ENCODE results near the gene PRKCQ. TPM values are rescaled to one million over a fixed set of nuclear protein-coding genes. Genes with fewer than 3 reads are reported as not detected.

PRKCQ gene
- polyA plus RNA-seq, 6 donors from 2014 or later = 0.08 to 0.35 (median 0.17) TPM; not detected in 2

GRCh38 chr10:6398399-6398798, 181.7 kb downstream of the PRKCQ start:
- peaks cover 15 to 35% (median 32%) of the 10 kb centered on the region in 3 donors for H3K4me1 Mint-ChIP-seq
- no peaks in the 10 kb centered on the region for H3K36me3 Mint-ChIP-seq
- no peak overlapping the region for H3K4me3 Mint-ChIP-seq
- DNase-seq (no peak), ATAC-seq (ENCODE audit: low read depth in 2 of 2) (no peak)
- no peaks in the 10 kb centered on the region for H3K9me3 Mint-ChIP-seq
- H3K27me3 Mint-ChIP-seq = peaks cover 5 to 22% (median 16%) of the 10 kb centered on the region in 3 donors
- no peak overlapping the region for H3K27ac Mint-ChIP-seq

- no peaks in the 10 kb centered on the region for H3K36me3 Mint-ChIP-seq
- H3K4me3 Mint-ChIP-seq = no peak overlapping the region
- H3K9me3 Mint-ChIP-seq = no peaks in the 10 kb centered on the region
- ATAC-seq (ENCODE audit: low read depth in 2 of 2) = no peak
- H3K27me3 Mint-ChIP-seq = peaks cover 2 to 8% (median 7%) of the 10 kb centered on the region in 3 donors
- H3K27ac Mint-ChIP-seq = no peak overlapping the region
- DNase-seq = no peak
- H3K4me1 Mint-ChIP-seq = peaks cover 11 to 27% (median 26%) of the 10 kb centered on the region in 3 donors
Measured at GRCh38 chr10:6396652-6397051, 183.4 kb downstream of the PRKCQ start.

DNA sequence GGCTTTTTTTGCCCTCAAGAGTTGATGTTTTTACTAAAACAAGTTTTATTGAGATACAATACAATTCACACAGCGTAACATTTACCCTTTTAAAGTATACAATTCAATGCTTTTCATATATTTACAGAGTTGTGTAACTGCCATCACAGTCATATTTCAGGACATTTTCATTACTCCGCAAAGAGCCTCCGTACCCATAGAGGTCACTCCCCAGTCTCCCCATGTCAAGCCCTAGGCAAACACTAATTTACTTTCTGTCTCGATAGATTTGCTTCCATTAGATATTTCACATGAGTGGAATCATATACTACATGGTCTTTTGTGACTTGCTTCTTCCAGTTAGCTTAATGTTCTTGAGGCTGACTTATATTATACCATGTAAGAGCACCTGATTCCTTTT, 183.8 kb downstream of the PRKCQ start:
- no peak for ATAC-seq (ENCODE audit: low read depth in 2 of 2)
- Mint-ChIP-seq H3K27ac (no peak overlapping the region), H3K4me1 (peaks cover 9 to 23% (median 22%) of the 10 kb centered on the region in 3 donors), H3K36me3 (peaks cover 0 to 3% of the 10 kb centered on the region in 2 donors), H3K9me3 (peaks cover 0 to 3% (median under 1%) of the 10 kb centered on the region in 7 donors), H3K27me3 (peaks cover 0 to 6% (median 4%) of the 10 kb centered on the region in 3 donors), H3K4me3 (no peak overlapping the region)
- DNase-seq = no peak

GRCh38 chr10:6395606-6396005, 184.5 kb downstream of the PRKCQ start:
- H3K27ac Mint-ChIP-seq = no peak overlapping the region
- peaks cover 0 to 9% (median 4%) of the 10 kb centered on the region in 7 donors for H3K9me3 Mint-ChIP-seq
- no peak overlapping the region for H3K4me3 Mint-ChIP-seq
- ATAC-seq (ENCODE audit: low read depth in 2 of 2) = no peak
- peaks cover 0 to 6% (median 0%) of the 10 kb centered on the region in 3 donors for H3K27me3 Mint-ChIP-seq
- peaks cover 9 to 17% (median 16%) of the 10 kb centered on the region in 3 donors for H3K4me1 Mint-ChIP-seq
- DNase-seq = no peak
- peaks cover 6 to 9% of the 10 kb centered on the region in 2 donors for H3K36me3 Mint-ChIP-seq

GRCh38 chr10:6394084-6394483, 186.0 kb downstream of the PRKCQ start:
- Mint-ChIP-seq H3K4me3 (no peak overlapping the region), H3K4me1 (peaks cover 0 to 2% (median under 1%) of the 10 kb centered on the region in 3 donors), H3K27ac (no peak overlapping the region), H3K36me3 (peaks cover 18 to 24% of the 10 kb centered on the region in 2 donors), H3K27me3 (peaks cover 0 to 6% (median 0%) of the 10 kb centered on the region in 3 donors), H3K9me3 (peaks cover 12 to 22% (median 13%) of the 10 kb centered on the region in 7 donors)
- ATAC-seq (ENCODE audit: low read depth in 2 of 2) (no peak), DNase-seq (no peak)

DNA sequence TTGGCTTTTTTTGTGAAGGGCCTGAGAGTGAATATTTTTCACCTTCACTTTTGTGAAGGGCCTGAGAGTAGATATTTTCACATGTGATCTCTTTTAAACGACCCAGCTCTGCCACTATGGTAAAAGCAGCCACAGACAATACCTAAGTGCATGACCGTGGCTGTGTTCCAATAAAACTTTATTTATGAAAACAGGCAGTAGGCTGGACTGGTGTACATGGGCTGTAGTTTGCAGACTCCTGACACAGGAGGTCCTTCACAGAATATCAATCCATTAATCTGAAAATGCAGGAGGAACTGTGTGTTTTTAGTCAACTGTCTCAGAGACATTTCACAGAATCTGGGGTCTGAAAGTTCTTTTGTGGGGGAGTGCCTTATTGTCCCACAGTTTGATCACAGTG, 186.9 kb downstream of the PRKCQ start:
- Mint-ChIP-seq H3K27ac (no peak overlapping the region), H3K9me3 (peaks cover 13 to 32% (median 19%) of the 10 kb centered on the region in 7 donors), H3K4me3 (no peak overlapping the region), H3K4me1 (no peaks in the 10 kb centered on the region), H3K27me3 (peaks cover 0 to 6% (median 0%) of the 10 kb centered on the region in 3 donors), H3K36me3 (peaks cover 18 to 24% of the 10 kb centered on the region in 2 donors)
- ATAC-seq (ENCODE audit: low read depth in 2 of 2) = no peak
- no peak for DNase-seq

DNA sequence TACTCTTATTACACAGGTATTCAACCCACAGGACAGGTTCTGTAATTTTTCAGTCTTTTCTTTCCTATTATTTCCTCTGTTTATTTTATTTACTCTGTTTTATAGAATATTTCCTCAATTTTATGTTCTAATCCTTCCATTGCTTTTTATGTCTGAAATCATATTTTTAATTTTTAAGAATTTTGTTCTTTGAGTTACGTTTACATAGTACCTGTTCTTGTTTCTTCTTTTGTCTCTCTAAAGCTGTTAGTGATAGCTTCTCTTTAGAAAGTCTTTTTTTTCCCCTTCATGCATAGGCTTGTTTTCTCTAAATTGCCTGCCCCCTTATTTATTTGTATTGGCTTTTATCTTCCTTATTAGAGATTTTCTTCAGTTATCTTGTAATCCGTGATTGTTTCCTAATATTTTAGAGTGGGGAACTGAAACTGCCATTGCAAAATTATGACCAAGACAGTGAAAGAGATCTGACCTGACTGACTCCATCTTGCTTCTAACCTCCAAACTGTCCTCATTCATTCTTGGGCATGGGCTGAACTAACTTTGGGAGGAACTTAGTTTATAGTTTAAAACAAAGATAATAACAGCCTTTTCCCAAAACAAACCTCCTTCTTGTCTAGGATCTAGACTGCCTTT, 189.7 kb downstream of the PRKCQ start:
- ATAC-seq (ENCODE audit: low read depth in 2 of 2) = no peak
- Mint-ChIP-seq H3K9me3 (peaks cover 13 to 33% (median 19%) of the 10 kb centered on the region in 7 donors), H3K4me3 (no peak overlapping the region), H3K27ac (no peak overlapping the region), H3K27me3 (no peaks in the 10 kb centered on the region), H3K36me3 (peaks cover 18 to 24% of the 10 kb centered on the region in 2 donors), H3K4me1 (no peaks in the 10 kb centered on the region)
- DNase-seq = no peak

DNA sequence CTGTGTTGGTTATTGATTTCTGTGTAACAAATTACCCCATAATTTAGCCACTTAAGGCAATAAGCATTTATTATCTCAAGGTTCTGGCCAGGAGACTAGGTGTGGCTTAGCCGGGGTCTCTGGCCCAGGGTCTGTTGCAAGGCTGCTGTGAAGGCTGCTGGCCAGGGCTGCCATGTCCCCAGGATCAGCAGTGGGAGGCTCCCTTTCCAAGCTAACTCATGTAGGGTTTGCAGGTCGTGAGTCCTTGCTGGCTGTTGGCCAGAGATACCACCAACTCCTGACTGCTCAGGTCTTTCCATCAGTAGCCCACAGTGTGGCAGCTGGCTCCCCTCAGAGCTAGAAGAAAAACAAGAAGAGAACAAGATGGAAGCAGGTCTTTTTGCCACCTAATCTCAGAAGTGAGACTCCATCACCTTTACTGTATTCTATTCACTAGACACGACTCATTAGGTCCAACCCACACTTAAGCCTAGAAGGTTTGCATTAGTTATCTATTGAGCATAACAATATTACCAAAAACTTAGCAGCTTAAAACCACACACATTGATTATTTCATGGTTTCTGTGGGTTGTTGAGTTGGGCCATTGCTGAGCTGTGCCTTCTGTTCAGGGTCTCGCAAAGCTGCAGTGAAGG, 191.7 kb downstream of the PRKCQ start:
- no peaks in the 10 kb centered on the region for H3K4me1 Mint-ChIP-seq
- DNase-seq = no peak
- no peaks in the 10 kb centered on the region for H3K27me3 Mint-ChIP-seq
- no peak for ATAC-seq (ENCODE audit: low read depth in 2 of 2)
- peaks cover 13 to 33% (median 19%) of the 10 kb centered on the region in 7 donors for H3K9me3 Mint-ChIP-seq
- H3K4me3 Mint-ChIP-seq = no peak overlapping the region
- no peak overlapping the region for H3K27ac Mint-ChIP-seq
- H3K36me3 Mint-ChIP-seq = peaks cover 18 to 24% of the 10 kb centered on the region in 2 donors

DNA sequence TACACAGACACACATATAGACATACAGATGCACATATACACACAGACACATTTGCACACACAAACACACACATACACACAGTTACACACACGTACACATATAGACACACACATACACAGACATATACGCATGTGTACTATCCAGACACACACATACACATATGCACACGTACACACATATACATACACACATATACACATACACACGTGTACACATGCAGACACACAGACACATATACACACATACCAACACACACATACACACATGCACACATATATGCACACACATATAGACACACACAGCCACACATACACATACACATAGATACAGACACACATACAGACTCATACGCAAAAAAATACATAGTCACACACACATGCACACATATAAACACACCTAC, 193.1 kb downstream of the PRKCQ start:
- no peak for ATAC-seq (ENCODE audit: low read depth in 2 of 2)
- peaks cover 18 to 24% of the 10 kb centered on the region in 2 donors for H3K36me3 Mint-ChIP-seq
- peaks cover 13 to 33% (median 19%) of the 10 kb centered on the region in 7 donors for H3K9me3 Mint-ChIP-seq
- no peaks in the 10 kb centered on the region for H3K27me3 Mint-ChIP-seq
- H3K27ac Mint-ChIP-seq = peak overlapping the region in 2 of 6 donors; percentile 39 to 86
- DNase-seq = no peak
- H3K4me3 Mint-ChIP-seq = no peak overlapping the region
- H3K4me1 Mint-ChIP-seq = peaks cover 8 to 11% (median 8%) of the 10 kb centered on the region in 3 donors

- ATAC-seq (ENCODE audit: low read depth in 2 of 2) = no peak
- H3K4me1 Mint-ChIP-seq = peaks cover 11 to 17% (median 15%) of the 10 kb centered on the region in 3 donors
- no peaks in the 10 kb centered on the region for H3K27me3 Mint-ChIP-seq
- H3K4me3 Mint-ChIP-seq = no peak overlapping the region
- H3K9me3 Mint-ChIP-seq = peaks cover 14 to 39% (median 24%) of the 10 kb centered on the region in 7 donors
- H3K36me3 Mint-ChIP-seq = peaks cover 18 to 23% of the 10 kb centered on the region in 2 donors
- no peak for DNase-seq
- peak overlapping the region in 1 of 6 donors; percentile 58 for H3K27ac Mint-ChIP-seq
Measured at GRCh38 chr10:6386346-6386745, 193.7 kb downstream of the PRKCQ start.

DNA sequence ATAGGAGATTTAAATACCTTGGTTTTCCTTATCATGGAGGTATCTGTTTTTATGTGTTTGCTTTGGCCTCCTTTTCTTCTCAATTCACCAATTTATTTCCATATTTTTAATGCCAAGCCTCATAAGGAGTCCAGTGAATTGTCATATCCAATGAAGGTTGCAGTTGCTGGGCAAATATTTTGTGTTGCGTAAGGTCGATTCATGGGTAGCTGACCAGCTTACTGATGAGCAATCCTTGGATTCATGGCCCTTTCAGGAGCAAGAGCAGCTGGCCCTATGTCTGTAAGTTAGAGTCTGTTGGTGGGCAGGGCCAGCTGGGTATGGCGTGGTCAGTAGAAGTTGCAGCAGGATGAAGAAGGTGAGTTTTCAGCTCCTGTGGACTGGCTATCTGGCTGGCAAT, 194.4 kb downstream of the PRKCQ start:
- ATAC-seq (ENCODE audit: low read depth in 2 of 2) = no peak
- no peak for DNase-seq
- Mint-ChIP-seq H3K4me1 (peaks cover 16 to 23% (median 19%) of the 10 kb centered on the region in 3 donors), H3K9me3 (peaks cover 15 to 39% (median 26%) of the 10 kb centered on the region in 7 donors), H3K36me3 (peaks cover 17 to 23% of the 10 kb centered on the region in 2 donors), H3K4me3 (no peak overlapping the region), H3K27me3 (no peaks in the 10 kb centered on the region), H3K27ac (peak overlapping the region in 3 of 6 donors; percentile 31 to 82 (median 77))

DNA sequence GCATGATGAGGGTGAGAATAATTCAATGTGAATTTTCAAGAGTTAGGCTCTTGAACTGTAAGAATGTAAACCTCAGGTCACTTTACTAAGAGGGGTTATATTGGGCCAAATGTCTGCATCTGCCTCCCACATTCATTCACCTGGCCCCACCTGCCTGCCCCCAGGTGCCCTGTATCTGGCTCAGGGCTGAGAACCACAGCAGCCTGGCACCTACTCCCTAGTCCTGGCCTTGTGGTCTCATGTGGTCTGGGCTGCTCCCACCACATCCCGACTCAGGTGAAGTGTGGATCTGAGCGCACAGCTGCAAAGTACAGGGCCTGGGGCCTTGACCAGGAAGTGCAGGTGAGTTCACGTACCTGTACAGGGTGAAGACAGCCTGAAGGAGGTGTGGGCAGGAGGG, 195.2 kb downstream of the PRKCQ start:
- Mint-ChIP-seq H3K27me3 (no peaks in the 10 kb centered on the region), H3K9me3 (peaks cover 11 to 37% (median 29%) of the 10 kb centered on the region in 7 donors), H3K4me3 (no peak overlapping the region), H3K36me3 (peaks cover 9 to 17% of the 10 kb centered on the region in 2 donors), H3K4me1 (peaks cover 16 to 23% (median 19%) of the 10 kb centered on the region in 3 donors), H3K27ac (no peak overlapping the region)
- ATAC-seq (ENCODE audit: low read depth in 2 of 2) (no peak), DNase-seq (no peak)

GRCh38 chr10:6384031-6384430, 196.0 kb downstream of the PRKCQ start:
- Mint-ChIP-seq H3K9me3 (peaks cover 6 to 37% (median 31%) of the 10 kb centered on the region in 7 donors), H3K36me3 (peaks cover 4 to 18% of the 10 kb centered on the region in 2 donors), H3K27ac (no peak overlapping the region), H3K4me3 (no peak overlapping the region), H3K27me3 (no peaks in the 10 kb centered on the region), H3K4me1 (peaks cover 16 to 23% (median 19%) of the 10 kb centered on the region in 3 donors)
- no peak for ATAC-seq (ENCODE audit: low read depth in 2 of 2)
- no peak for DNase-seq

Data from naive B cell (primary cell).